ENCODE data around the gene POC1B.

The POC1B gene

GRCh38 chr12:89386138-89386537, 139.7 kb downstream of the POC1B start:
- TF ChIP-seq, protein P1, sequence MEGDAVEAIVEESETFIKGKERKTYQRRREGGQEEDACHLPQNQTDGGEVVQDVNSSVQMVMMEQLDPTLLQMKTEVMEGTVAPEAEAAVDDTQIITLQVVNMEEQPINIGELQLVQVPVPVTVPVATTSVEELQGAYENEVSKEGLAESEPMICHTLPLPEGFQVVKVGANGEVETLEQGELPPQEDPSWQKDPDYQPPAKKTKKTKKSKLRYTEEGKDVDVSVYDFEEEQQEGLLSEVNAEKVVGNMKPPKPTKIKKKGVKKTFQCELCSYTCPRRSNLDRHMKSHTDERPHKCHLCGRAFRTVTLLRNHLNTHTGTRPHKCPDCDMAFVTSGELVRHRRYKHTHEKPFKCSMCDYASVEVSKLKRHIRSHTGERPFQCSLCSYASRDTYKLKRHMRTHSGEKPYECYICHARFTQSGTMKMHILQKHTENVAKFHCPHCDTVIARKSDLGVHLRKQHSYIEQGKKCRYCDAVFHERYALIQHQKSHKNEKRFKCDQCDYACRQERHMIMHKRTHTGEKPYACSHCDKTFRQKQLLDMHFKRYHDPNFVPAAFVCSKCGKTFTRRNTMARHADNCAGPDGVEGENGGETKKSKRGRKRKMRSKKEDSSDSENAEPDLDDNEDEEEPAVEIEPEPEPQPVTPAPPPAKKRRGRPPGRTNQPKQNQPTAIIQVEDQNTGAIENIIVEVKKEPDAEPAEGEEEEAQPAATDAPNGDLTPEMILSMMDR (IDR thresholded peaks at IDR 0.05; ENCODE audit: insufficient read depth, missing control alignments): no peak
- FAIRE-seq (no peak), DNase-seq (ENCODE audit: insufficient read length, low spot score) (no peak)

DNA sequence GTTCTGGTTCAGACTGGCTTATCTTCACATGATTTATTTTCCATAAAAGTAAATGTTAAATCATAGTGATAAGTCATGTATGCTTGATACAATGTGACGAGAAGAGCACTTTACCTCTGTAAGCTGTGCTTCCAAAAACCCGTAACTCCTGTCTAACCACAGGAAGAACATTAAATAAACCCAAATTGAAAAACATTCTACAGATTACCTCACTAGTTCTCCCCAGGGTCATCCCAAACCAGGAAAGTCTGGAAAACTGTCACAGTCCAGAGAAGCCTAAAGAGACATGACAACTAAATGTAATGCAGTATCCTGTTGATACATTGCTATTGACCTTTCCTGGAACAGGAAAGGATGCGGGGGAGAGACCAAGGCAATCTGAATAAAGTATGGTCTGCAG, 141.0 kb downstream of the POC1B start:
- DNase-seq (ENCODE audit: insufficient read length, low spot score): no peak
- no peak for FAIRE-seq

DNA sequence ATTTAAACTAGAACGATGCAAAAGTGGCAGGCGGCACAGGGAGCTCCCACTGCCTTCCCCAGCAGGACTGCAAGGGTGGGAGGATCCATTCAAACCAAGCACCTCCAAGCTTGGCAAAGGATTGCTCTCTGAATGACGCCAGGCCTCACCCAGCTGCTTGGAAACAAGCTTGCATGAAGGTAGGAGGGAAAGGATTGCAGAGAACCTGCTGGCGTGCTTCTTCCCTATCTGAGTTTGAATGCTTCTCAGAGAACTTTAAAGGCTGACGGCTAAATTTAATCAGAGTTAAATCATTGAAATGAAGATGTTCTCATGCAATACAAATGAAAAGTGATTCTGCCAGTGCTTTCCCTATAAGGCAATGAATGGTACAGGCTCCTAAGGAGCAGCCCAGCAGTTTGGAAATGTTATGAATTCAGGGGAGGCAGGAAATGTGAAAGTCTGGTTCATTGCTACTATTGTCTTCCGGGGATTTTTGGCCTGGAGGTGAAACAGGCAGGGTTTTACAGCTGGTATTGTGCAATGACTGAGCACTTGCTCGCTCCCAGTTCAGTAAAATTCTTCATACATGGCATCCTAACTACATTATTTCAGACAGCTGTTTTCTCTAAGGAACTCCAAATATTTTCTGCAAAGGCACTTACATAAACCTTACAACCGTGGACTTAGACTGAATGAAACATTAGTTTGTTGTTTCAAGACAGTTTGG, 141.6 kb downstream of the POC1B start:
- no peak for FAIRE-seq
- no peak for DNase-seq (ENCODE audit: insufficient read length, low spot score)
- TF ChIP-seq, protein P1 (IDR thresholded peaks at IDR 0.05; ENCODE audit: insufficient read depth, missing control alignments): no peak

More for the DNA sequence above, 141.0 kb downstream of the POC1B start:
- TF ChIP-seq, protein P1 (IDR thresholded peaks at IDR 0.05; ENCODE audit: insufficient read depth, missing control alignments): no peak

- FAIRE-seq: no peak
- DNase-seq (ENCODE audit: insufficient read length, low spot score): no peak
- TF ChIP-seq, protein P1 (IDR thresholded peaks at IDR 0.05; ENCODE audit: insufficient read depth, missing control alignments): no peak
These were observed 142.4 kb downstream of the POC1B start for GRCh38 chr12:89383235-89384049.

GRCh38 chr12:89382328-89382727, 143.5 kb downstream of the POC1B start:
- DNase-seq (ENCODE audit: insufficient read length, low spot score): no peak
- TF ChIP-seq, protein P1 (IDR thresholded peaks at IDR 0.05; ENCODE audit: insufficient read depth, missing control alignments): no peak
- FAIRE-seq: no peak

DNA sequence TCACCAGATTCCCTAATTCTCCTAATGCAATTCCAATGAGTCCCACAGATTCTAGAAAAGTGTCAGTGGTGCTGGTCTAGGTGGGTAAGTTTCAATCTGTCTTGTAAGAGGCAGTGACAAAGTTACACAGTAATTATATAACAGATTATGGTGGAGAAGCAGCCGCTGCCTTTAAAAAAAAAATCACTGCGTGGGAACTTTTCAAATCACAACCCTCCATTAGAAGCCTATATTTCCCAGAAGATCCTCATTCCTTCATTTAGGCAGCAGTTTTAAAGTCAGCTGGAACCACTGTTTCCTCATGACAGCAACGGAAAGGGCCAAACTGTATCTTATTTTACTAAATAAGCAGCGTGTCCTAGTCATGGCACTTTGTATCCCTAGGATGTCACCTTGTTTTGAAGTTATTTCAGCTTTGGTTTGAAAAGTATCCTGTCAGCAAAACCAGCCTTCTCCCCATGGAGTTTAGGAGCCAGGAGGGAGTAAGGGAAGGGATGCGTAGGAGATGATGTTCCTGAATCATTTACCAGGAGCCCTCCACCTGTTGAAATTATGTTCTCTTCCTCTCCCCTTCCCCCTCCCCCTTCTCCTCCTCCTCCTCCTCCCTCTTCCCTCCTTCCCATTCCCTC, 145.9 kb downstream of the POC1B start:
- TF ChIP-seq, protein P1 (IDR thresholded peaks at IDR 0.05; ENCODE audit: insufficient read depth, missing control alignments): no peak
- FAIRE-seq (no peak), DNase-seq (ENCODE audit: insufficient read length, low spot score) (no peak)
